ENCODE data around the gene ADNP. TPM values are rescaled to one million over a fixed set of nuclear protein-coding genes. Genes with fewer than 3 reads are reported as not detected.

The ADNP gene
- total and polyA plus RNA-seq, 2 donors (not counting 1 experiment from before 2014, with no cell fraction given), result 20.4 to 94.8 TPM

DNA sequence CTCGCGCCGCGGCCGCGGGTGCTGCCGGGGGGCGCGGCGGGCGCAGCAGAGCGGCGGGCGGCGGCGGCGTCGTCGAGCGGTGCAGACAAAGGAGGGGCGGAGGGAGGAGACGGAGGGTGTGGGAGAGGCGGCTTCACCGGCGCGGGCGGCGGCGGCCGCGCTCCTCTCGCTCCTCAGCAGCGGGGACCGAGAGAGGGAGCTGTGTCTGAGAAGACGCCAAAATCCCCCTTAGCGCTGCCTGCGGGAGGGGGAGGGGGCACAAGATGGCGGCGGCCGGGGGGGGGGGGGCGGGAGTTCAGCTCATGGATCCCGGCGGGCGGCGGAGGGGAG lies 296 bp downstream of the ADNP start:
- H3K9ac ChIP-seq (ENCODE audit: low read length), result peak overlapping the region; percentile 94
- TF ChIP-seq, protein P1, sequence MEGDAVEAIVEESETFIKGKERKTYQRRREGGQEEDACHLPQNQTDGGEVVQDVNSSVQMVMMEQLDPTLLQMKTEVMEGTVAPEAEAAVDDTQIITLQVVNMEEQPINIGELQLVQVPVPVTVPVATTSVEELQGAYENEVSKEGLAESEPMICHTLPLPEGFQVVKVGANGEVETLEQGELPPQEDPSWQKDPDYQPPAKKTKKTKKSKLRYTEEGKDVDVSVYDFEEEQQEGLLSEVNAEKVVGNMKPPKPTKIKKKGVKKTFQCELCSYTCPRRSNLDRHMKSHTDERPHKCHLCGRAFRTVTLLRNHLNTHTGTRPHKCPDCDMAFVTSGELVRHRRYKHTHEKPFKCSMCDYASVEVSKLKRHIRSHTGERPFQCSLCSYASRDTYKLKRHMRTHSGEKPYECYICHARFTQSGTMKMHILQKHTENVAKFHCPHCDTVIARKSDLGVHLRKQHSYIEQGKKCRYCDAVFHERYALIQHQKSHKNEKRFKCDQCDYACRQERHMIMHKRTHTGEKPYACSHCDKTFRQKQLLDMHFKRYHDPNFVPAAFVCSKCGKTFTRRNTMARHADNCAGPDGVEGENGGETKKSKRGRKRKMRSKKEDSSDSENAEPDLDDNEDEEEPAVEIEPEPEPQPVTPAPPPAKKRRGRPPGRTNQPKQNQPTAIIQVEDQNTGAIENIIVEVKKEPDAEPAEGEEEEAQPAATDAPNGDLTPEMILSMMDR (IDR thresholded peaks at IDR 0.05), result no peak
- no peak for TF ChIP-seq EZH2 (IDR thresholded peaks at IDR 0.05; ENCODE audit: borderline replicate concordance, insufficient read depth, low read depth, low read length, poor library complexity, severe bottlenecking)
- H3K27ac ChIP-seq (ENCODE audit: low read length in 2 of 2), result peak overlapping the region; percentile 94 to 100
- CTCF ChIA-PET, result interaction anchor here (0.7 to 16.7 kb wide), 15 partner anchors 9 to 569 kb away, joined by 3 to 390 read pairs (median 5); partner anchors contain the start of genes BCAS4, DPM1 and MOCS3
- H4K20me1 ChIP-seq (ENCODE audit: control insufficient read depth, insufficient read depth, low read length, poor library complexity, severe bottlenecking), result peaks cover 14% of the 10 kb centered on the region
- no peaks in the 10 kb centered on the region for H3K27me3 Mint-ChIP-seq
- H3K4me3 ChIP-seq (ENCODE audit: control extremely low read depth in 1 of 5, extremely low read depth in 1 of 5, insufficient read depth in 1 of 5, low read depth in 2 of 5, low read length in 4 of 5), result peak overlapping the region in 4 of 5 experiments; percentile 49 to 79 (median 71)
- H3K4me3 Mint-ChIP-seq, result peak overlapping the region; percentile 91
- intact Hi-C loops (cut with micrococcal nuclease), result loop anchor here (1.0 to 5.0 kb wide), 3 partner anchors 27 to 814 kb away; partner anchors contain the start of genes DPM1 and MOCS3
- H3K9me3 Mint-ChIP-seq (ENCODE audit: insufficient read depth), result no peaks in the 10 kb centered on the region
- H3K9me3 ChIP-seq (ENCODE audit: control extremely low read depth in 1 of 3, control insufficient read depth in 2 of 3, insufficient read depth in 1 of 3, low read length in 2 of 3), result no peaks in the 10 kb centered on the region
- H3K79me2 ChIP-seq (ENCODE audit: control insufficient read depth, insufficient read depth, low read length), result peaks cover 45% of the 10 kb centered on the region
- H3K27me3 ChIP-seq (replicated peaks in 1 of 4; ENCODE audit: control extremely low read depth in 1 of 4, control insufficient read depth in 3 of 4, insufficient read depth in 4 of 4, low read length in 3 of 4), result no peaks in the 10 kb centered on the region
- H3K4me1 Mint-ChIP-seq, result peaks cover 39% of the 10 kb centered on the region
- POLR2A ChIA-PET, result interaction anchor here (0.6 to 4.9 kb wide), 22 partner anchors 8 to 815 kb away, joined by 3 to 123 read pairs (median 6); partner anchors contain the start of genes BCAS4, DPM1, MOCS3 and PARD6B
- H3K4me2 ChIP-seq (replicated peaks; ENCODE audit: low read depth, low read length, poor library complexity, severe bottlenecking), result peak overlapping the region; percentile 79
- peaks cover 24 to 27% of the 10 kb centered on the region in 2 donors for H3K4me1 ChIP-seq (ENCODE audit: control insufficient read depth in 2 of 2, insufficient read depth in 2 of 2, low read length in 2 of 2)
- H3K36me3 ChIP-seq (replicated peaks in 1 of 2; ENCODE audit: control extremely low read depth in 1 of 2, control insufficient read depth in 1 of 2, extremely low read depth in 1 of 2, insufficient read depth in 2 of 2, low read length in 1 of 2), result peaks cover 0 to 51% of the 10 kb centered on the region in 2 experiments
- 0% methylated on average over 29 of the region's 45 CpGs for WGBS (ENCODE audit: insufficient coverage)
- peak overlapping the region; percentile 75 for H2AFZ ChIP-seq (ENCODE audit: insufficient read depth, low read depth, low read length, poor library complexity, severe bottlenecking)
- peak; percentile 45 for ATAC-seq (ENCODE audit: low read depth)
- H3K27ac Mint-ChIP-seq, result peak overlapping the region; percentile 99
- DNase-seq, result no peak

Measured in B cell (primary cell).